ENCODE measurements around the gene MAP1S. TPM values are rescaled to one million over a fixed set of nuclear protein-coding genes. Genes with fewer than 3 reads are reported as not detected.

Gene MAP1S
- total RNA-seq, 1 donor from 2014 or later = 47.8 TPM

- DNase-seq = no peak
These were observed 18.4 kb downstream of the MAP1S start for GRCh38 chr19:17737690-17738153.

- DNase-seq = no peak
These were observed 20.0 kb downstream of the MAP1S start for GRCh38 chr19:17739121-17739875.

- no peak for DNase-seq
These were observed 22.2 kb downstream of the MAP1S start for GRCh38 chr19:17741456-17741855.

GRCh38 chr19:17743874-17744580, 24.7 kb downstream of the MAP1S start:
- DNase-seq = peak; percentile 45

GRCh38 chr19:17747205-17748098, 28.2 kb downstream of the MAP1S start:
- peak; percentile 95 for DNase-seq

GRCh38 chr19:17748884-17749638, 29.8 kb downstream of the MAP1S start:
- no peak for DNase-seq

GRCh38 chr19:17749912-17750317, 30.6 kb downstream of the MAP1S start:
- peak; percentile 19 for DNase-seq

GRCh38 chr19:17751103-17751911, 32.0 kb downstream of the MAP1S start, which contains the start of gene FCHO1:
Gene FCHO1, plus strand, starts transcription at chr19:17751477. Its CDS starts 3,688 bp downstream, at chr19:17755165.
- DNase-seq = no peak

- no peak for DNase-seq
These were observed 32.6 kb downstream of the MAP1S start for GRCh38 chr19:17751912-17752273.

- no peak for DNase-seq
These were observed 33.8 kb downstream of the MAP1S start for GRCh38 chr19:17752865-17753639.

GRCh38 chr19:17753976-17754375, 34.7 kb downstream of the MAP1S start:
- no peak for DNase-seq

- no peak for DNase-seq
These were observed 35.6 kb downstream of the MAP1S start for GRCh38 chr19:17754634-17755442.

GRCh38 chr19:17755443-17755890, 36.2 kb downstream of the MAP1S start:
- no peak for DNase-seq

GRCh38 chr19:17755977-17756670, 36.8 kb downstream of the MAP1S start:
- DNase-seq = peak; percentile 40

GRCh38 chr19:17757125-17757524, 37.8 kb downstream of the MAP1S start:
- DNase-seq = peak; percentile 57

GRCh38 chr19:17758515-17758914, 39.2 kb downstream of the MAP1S start:
- DNase-seq = no peak

- DNase-seq = no peak
These were observed 41.9 kb downstream of the MAP1S start for GRCh38 chr19:17761148-17761547.

GRCh38 chr19:17762505-17763229, 43.4 kb downstream of the MAP1S start:
- DNase-seq = peak; percentile 56

Data from dermis blood vessel endothelial cell (primary cell).